GM12872 (cell line): ENCODE measurements around the gene RPL13.

Experiments used
- TF ChIP-seq, protein P1 (sequence below): IDR thresholded peaks from 3 replicates; pipeline ENCODE4 v1.5.1; 2011; ENCODE audit warnings: low read depth, mild to moderate bottlenecking, low read length, moderate library complexity; ENCODE audit not compliant: insufficient read depth

Gene RPL13

DNA sequence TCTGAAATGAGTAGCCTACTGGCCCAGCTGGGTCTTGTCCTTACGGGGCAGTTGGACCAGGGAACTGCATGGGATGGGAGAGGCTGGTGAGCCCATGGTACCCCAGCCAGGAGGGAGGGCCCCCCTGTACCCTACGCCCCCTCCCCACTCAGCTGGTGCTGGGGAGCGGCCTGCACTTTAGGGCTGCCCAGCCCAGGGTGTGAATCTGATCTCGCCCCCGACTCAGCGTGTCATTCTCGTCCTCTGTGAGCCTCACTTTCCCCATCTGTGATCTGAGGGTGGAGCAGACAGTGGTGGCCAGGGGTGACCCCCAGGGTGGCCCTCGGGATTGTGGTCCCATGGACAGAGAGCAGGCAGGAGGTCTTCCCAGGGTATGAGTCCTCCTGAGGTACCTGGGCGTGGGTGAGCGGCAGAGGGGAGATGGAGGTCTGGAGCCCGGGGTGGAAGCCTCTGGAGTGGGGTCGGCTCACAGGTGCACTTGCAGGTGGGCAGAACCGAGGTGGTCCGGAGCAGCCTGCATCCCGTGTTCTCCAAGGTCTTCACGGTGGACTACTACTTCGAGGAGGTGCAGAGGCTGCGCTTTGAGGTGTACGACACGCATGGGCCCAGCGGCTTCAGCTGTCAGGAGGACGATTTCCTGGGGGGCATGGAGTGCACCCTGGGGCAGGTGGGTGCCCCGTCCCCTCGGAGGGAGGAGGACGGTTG lies 16.7 kb downstream of the RPL13 start:
- TF ChIP-seq, protein P1, sequence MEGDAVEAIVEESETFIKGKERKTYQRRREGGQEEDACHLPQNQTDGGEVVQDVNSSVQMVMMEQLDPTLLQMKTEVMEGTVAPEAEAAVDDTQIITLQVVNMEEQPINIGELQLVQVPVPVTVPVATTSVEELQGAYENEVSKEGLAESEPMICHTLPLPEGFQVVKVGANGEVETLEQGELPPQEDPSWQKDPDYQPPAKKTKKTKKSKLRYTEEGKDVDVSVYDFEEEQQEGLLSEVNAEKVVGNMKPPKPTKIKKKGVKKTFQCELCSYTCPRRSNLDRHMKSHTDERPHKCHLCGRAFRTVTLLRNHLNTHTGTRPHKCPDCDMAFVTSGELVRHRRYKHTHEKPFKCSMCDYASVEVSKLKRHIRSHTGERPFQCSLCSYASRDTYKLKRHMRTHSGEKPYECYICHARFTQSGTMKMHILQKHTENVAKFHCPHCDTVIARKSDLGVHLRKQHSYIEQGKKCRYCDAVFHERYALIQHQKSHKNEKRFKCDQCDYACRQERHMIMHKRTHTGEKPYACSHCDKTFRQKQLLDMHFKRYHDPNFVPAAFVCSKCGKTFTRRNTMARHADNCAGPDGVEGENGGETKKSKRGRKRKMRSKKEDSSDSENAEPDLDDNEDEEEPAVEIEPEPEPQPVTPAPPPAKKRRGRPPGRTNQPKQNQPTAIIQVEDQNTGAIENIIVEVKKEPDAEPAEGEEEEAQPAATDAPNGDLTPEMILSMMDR, result no peak

DNA sequence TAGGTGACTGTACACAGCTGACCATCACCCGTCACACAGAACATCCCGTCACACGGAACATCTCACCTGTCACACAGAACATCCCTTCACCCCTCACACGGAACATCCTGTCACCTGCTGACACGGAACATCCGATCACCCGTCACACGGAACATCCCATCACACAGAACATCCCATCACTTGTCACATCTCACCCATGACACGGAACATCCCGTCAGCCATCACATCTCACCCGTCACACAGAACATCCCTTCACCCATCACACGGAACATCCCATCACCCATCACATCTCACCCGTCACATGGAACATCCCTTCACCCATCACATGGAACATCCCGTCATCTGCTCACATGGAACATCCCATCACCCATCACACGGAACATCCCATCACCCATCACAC lies 18.9 kb downstream of the RPL13 start:
- TF ChIP-seq, protein P1, result no peak

DNA sequence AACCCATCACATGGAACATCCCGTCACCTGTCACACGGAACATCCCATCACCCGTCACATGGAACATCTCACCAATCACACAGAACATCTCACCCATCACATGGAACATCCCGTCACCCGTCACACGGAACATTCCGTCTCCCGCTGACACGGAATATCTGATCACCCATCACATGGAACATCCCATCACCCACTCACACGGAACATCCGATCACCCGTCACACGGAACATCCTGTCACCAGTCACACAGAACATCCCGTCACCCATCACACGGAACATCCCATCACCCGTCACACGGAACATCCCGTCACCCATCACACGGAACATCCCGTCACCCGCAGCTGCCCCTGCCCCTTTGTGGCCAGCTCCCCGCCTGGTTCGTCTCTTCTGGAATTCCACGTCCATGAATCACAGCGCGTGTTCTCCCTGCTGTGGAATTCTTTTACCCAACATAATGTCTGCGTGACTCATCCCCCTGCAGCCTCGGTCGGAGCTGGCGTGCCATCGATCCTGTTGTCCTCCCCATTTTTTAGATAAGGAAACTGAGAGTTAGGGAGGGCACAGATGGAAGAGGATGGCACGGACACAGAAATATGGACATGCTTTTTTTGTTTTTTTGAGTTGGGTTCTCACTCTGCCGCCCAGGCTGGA lies 20.7 kb downstream of the RPL13 start:
- TF ChIP-seq, protein P1, result no peak

DNA sequence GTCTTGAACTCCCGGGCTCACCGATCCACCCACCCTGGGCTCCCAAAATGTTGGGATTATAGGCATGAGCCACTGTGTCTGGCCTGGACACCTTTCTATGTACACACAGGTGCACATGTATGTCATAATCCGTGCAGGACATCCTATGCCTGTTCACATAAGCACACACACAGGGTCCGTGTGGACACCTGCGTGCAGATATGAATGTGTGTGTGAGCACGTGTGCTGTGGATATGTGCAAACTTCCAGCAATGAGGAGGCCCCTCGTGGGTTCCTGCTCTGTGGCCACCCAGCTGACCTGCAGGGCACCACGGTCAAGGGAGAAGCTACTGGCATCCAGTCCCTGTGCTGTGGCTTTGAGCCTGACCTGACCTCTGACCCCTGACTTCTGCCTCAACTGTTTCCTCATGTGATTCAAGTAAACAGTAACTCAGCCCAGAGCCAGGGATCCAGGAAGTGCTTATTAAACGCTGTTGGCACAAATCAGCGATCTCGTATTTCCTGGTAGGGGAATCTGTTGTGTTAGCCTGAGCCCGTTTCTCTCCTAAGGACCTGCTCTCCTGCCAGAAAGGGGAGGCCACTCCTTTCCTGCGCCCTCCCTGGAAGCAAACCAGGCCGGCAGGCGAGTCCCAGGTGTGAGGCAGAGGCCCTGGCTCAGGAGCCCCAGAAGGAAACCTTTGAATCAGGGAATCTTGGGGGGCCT lies 21.5 kb downstream of the RPL13 start:
- TF ChIP-seq, protein P1, result no peak

DNA sequence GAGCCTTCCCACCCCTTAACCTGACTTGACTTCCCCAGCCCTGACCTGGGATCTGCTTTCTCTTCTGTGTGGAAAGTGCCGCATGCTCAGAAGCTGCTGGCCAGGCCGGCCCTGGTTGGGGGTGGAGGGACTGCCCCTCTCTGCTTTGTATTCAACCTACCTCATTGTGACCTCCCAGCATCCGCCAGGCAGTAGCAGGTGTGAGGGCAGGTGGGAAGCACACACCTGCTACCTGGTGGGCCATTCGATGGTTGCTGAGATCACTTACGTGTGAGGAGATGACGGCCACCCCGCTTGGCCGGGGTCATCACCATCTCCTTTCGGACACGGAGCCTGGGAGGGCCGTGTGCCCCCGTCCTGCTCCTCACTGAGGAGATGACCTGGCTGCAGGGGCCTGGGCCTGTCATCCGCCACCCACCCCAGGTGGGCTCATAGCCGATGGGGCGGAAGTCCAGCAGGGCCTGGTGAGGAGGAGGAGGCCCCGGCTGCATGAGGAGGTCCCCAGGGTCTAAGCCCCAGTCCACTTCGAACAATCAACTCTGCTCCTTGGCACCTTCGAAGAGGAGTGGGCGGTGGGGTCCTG lies 22.2 kb downstream of the RPL13 start:
- TF ChIP-seq, protein P1, result no peak

DNA sequence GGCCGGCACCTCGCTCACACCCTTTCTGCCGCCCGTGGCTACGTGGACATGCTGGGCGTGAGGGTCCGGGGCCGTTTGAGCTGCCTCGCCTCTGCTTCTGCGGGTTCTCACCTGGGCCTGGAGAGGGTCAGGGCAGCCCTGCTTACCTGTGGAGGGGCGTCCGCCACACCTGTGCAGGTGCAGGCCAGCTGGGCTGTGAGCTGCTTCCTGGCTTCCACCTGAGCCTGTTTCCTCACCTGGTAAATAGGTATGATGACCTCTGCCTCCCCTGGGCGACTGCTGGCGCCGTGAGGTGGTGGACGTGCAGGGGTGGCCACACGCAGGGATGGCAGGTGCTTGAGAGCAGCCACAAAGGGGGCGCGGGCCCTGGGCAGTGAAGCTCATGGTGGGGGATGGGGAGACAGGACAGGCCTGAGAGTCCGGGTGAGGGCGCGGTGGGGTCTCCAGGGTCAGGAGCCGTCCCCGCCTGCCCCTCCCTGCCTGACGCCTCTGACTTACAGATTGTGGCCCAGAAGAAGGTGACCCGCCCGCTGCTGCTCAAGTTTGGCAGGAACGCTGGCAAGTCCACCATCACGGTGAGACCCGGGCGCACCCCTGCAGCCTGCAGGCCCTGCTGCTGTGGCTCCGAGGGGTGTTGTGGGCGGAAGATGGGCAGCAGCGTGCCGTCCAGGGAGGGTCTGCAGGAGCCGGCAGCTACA lies 22.9 kb downstream of the RPL13 start:
- TF ChIP-seq, protein P1, result no peak
